ENCODE results near the gene RBMS1.

Gene RBMS1

DNA sequence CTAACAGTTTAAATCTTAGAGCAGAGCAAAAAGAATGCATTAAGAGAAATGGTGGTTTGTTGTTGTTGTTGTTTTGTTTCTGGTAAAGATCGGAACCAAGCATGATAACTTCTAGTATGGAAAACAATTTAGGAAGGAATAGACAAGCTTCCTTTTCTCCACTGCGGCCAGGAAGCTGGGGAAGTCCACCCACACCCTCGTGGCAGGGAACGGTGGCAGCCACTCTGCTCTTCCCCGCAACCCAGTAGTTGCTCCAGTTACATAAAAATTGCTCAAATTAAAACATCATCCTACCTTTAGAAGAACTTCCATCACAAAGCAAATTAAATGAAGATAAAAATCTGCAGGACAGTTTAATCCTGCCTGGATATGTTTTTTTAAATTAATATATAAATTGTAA, 113.0 kb downstream of the RBMS1 start:
- DNase-seq (ENCODE audit: low read depth in 1 of 2, low spot score in 1 of 2): peak in 1 of 2 experiments; percentile 57
- Histone ChIP-seq H3K4me3 (replicated peaks; ENCODE audit: insufficient read depth, low read length) (no peak overlapping the region), H3K27me3 (ENCODE audit: insufficient read depth, poor library complexity, severe bottlenecking) (no peaks in the 10 kb centered on the region), H3K27ac (replicated peaks) (peak overlapping the region; percentile 68)
- TF ChIP-seq, protein P1, sequence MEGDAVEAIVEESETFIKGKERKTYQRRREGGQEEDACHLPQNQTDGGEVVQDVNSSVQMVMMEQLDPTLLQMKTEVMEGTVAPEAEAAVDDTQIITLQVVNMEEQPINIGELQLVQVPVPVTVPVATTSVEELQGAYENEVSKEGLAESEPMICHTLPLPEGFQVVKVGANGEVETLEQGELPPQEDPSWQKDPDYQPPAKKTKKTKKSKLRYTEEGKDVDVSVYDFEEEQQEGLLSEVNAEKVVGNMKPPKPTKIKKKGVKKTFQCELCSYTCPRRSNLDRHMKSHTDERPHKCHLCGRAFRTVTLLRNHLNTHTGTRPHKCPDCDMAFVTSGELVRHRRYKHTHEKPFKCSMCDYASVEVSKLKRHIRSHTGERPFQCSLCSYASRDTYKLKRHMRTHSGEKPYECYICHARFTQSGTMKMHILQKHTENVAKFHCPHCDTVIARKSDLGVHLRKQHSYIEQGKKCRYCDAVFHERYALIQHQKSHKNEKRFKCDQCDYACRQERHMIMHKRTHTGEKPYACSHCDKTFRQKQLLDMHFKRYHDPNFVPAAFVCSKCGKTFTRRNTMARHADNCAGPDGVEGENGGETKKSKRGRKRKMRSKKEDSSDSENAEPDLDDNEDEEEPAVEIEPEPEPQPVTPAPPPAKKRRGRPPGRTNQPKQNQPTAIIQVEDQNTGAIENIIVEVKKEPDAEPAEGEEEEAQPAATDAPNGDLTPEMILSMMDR (IDR thresholded peaks at IDR 0.05; ENCODE audit: insufficient read depth, low read length): no peak
- TF ChIP-seq POLR2AphosphoS5 (IDR thresholded peaks at IDR 0.05; ENCODE audit: low read depth): no peak
- TF ChIP-seq SPI1 (IDR thresholded peaks at IDR 0.05; ENCODE audit: borderline replicate concordance, low read depth): no peak
- no peak for TF ChIP-seq REST (IDR thresholded peaks at IDR 0.05; ENCODE audit: insufficient replicate concordance, low read depth)
- no peak for TF ChIP-seq GABPA (IDR thresholded peaks at IDR 0.05; ENCODE audit: low read depth)

- Histone ChIP-seq H3K27ac (replicated peaks) (peak overlapping the region; percentile 68), H3K4me3 (replicated peaks; ENCODE audit: insufficient read depth, low read length) (no peak overlapping the region), H3K27me3 (ENCODE audit: insufficient read depth, poor library complexity, severe bottlenecking) (no peaks in the 10 kb centered on the region)
- TF ChIP-seq REST (IDR thresholded peaks at IDR 0.05; ENCODE audit: insufficient replicate concordance, low read depth) (no peak), SPI1 (IDR thresholded peaks at IDR 0.05; ENCODE audit: borderline replicate concordance, low read depth) (no peak), GABPA (IDR thresholded peaks at IDR 0.05; ENCODE audit: low read depth) (no peak), POLR2AphosphoS5 (IDR thresholded peaks at IDR 0.05; ENCODE audit: low read depth) (no peak)
- TF ChIP-seq, protein P1 (IDR thresholded peaks at IDR 0.05; ENCODE audit: insufficient read depth, low read length): no peak
- no peak for DNase-seq (ENCODE audit: low read depth in 1 of 2, low spot score in 1 of 2)
Observed at GRCh38 chr2:160380000-160380570, 113.5 kb downstream of the RBMS1 start.

DNA sequence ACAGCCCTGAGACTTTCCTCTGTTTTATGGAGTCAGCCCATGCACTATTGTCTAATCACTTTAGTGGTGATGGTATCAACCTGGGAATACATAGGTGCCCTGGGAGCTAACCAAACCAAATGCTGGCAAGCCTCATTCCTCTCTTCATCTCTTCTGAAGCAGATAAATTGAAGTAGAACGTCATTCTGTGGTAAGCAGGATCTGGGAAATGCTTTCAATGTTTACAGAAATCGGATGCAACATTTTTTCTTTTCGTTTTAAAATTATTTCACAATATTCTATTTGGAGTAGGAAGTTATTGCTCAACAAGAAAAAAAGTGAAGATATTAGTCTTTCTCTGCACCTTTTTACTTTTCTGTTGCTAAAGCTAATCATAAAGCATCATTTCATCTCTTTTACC, 114.2 kb downstream of the RBMS1 start:
- peak overlapping the region; percentile 68 for H3K27ac ChIP-seq (replicated peaks)
- no peak for TF ChIP-seq GABPA (IDR thresholded peaks at IDR 0.05; ENCODE audit: low read depth)
- TF ChIP-seq SPI1 (IDR thresholded peaks at IDR 0.05; ENCODE audit: borderline replicate concordance, low read depth): no peak
- TF ChIP-seq, protein P1 (IDR thresholded peaks at IDR 0.05; ENCODE audit: insufficient read depth, low read length): no peak
- TF ChIP-seq POLR2AphosphoS5 (IDR thresholded peaks at IDR 0.05; ENCODE audit: low read depth): no peak
- no peak for TF ChIP-seq REST (IDR thresholded peaks at IDR 0.05; ENCODE audit: insufficient replicate concordance, low read depth)
- H3K4me3 ChIP-seq (replicated peaks; ENCODE audit: insufficient read depth, low read length): no peak overlapping the region
- H3K27me3 ChIP-seq (ENCODE audit: insufficient read depth, poor library complexity, severe bottlenecking): no peaks in the 10 kb centered on the region
- peak in 1 of 2 experiments; percentile 49 for DNase-seq (ENCODE audit: low read depth in 1 of 2, low spot score in 1 of 2)

Data from HL-60 (cell line).